ENCODE data around the gene PDZD2.
A peak's percentile ranks its signal among the peaks of the same experiment; 100 is the strongest.

PDZD2 gene

DNA sequence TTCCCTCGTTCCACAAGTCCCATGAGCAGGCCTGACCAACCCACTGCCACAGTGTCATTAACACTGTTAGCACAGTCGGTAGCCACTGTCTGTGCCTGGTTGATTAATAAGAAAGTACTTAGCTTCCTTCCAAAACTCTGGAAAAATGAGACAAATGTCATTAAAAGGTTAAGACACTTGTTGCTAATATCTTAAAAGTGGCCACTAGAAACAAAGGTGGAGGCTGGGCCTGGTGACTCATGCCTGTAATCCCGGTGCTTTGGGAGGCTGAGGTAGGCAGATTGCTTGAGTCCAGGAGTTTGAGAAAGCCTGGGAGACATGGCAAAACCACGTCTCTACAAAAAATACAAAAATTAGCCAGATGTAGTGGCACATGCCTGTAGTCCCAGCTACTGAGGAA lies 194.0 kb downstream of the PDZD2 start:
- DNase-seq, result no peak

DNA sequence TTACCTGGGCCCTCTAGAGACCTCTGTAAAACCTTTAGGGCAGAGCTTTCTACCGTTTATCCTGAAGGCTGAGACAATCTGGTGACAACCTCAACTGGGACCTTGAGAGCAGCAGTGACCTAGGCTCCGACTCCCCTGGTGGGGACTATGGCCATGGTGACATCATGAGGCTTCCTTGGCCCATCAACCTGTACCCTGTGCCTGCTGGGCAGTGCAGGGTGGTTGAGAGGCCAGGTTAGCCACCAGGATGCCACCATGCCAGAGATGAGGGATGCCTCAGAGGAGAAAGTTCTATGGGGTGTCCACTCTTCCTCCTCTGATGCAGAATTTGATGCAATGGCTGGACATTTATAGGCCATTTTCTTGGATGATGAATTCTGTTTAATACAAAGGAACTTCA lies 194.8 kb downstream of the PDZD2 start:
- DNase-seq, result no peak

DNA sequence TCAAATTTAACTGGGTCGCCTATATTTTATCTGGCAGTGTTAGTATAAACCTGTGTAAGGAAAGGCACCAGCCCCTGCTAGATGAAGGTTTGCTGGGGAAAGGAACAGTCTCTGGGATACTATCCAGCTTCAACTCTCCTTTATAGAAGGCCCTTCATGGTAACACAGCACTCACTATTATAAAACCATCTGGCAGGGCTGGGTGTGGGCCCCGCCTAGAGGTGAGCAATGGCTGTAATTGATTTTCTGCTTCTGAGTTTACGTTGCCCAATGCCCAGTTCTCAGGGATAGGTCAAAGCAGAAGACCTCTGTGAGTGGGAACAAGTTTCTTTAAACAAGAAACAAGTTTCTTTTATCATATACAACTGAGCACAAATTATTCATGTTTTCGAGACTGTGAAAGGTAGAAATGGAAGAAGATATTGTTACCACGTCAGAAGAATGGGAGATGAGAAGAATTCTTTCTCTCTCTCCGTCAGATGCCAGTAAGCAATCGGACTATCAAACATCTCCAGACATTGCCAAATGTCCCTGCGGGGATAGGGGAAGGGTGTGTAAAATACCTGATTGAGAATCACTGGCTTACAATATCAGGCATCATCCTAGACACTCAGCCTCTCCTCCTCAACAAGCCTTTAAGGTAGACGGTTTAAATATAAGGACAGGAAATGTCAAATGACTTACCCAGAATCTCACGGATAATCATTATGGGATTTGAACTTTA lies 205.9 kb downstream of the PDZD2 start:
- no peak for DNase-seq

DNA sequence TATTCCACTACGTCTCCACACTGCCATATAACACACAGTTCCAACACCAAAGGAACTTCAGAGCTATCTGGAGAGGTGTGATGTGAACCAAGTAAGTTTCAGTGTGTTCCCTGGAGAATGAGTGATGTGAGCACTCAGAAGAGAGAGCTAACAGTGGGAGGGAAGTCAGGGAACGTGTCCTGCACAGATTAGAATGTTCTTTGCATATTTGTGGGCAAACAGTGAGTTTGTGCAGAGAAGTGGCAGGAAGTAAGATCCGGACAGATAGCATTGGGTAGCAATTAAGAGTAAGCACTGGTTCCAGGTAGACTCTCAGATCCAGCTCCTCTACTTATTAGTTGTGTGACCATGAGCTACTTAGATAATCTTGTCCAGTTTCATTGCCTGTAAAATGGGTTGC lies 206.4 kb downstream of the PDZD2 start:
- DNase-seq, result no peak

DNA sequence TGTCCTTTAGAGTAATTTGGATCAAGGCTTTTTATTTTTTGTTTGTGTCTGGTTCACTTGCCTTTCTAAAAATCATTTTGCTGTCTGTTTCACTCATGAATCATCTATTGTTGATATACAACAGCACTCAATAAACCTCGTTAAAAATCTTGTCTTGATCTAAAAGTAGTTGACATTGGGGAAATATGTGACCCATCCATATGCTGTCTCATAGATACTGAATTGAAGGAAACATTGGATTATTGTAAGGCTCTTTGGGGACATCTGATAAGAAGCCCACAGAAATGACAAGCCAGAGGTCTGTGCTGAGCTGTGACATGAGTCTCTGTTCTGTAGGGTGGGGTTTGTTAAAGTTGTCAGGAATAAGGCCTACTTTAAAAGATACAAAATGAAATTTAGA lies 208.0 kb downstream of the PDZD2 start:
- DNase-seq, result no peak

DNA sequence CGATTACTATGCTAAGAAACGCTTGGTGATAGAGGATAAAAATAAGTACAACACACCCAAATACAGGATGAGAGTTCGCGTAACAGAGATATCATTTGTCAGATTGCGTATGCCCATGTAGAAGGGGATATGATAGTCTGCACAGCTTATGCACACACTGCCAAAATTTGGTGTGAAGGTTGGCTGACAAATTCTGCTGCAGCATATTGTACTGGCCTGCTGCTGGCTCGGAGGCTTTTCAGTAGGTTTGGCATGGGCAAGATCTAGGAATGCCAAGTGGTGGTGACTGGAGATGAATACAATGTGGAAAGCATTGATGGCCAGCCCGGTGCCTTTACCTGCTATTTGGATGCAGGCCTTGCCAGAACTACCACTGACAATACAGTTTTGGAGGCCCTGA lies 208.4 kb downstream of the PDZD2 start:
- no peak for DNase-seq

DNA sequence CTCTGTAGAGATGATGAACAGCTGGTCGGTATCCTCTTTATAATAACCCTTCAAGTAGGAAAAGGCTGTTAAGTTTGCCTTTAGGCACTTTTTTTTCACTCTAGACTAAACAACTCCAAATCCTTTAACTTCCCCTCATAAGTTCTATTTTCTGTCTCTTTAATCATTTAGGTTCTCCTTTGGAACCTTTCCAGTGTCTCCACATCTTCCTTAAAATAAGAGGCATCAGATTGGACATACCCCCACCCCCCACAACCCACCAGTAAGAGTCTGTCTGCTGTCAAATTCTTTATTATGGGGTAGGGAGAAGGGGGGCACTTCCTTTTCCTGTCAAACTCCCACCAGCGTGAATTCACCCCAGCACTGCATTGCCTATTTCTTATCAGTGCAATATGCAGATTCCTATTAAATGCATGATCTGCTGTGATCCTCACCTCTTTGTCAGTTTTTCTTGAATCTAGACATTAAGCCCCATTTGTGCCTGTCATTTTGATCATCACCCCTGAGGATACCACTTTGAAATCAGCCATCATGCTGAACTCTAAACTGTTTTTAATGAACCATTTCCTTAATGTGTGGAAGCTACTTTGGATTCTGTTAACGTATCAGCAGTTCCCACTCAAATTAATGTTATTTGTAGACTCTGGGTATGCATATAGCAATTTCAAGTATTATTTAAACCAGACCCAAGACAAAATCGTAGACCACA lies 212.2 kb downstream of the PDZD2 start:
- no peak for DNase-seq

DNA sequence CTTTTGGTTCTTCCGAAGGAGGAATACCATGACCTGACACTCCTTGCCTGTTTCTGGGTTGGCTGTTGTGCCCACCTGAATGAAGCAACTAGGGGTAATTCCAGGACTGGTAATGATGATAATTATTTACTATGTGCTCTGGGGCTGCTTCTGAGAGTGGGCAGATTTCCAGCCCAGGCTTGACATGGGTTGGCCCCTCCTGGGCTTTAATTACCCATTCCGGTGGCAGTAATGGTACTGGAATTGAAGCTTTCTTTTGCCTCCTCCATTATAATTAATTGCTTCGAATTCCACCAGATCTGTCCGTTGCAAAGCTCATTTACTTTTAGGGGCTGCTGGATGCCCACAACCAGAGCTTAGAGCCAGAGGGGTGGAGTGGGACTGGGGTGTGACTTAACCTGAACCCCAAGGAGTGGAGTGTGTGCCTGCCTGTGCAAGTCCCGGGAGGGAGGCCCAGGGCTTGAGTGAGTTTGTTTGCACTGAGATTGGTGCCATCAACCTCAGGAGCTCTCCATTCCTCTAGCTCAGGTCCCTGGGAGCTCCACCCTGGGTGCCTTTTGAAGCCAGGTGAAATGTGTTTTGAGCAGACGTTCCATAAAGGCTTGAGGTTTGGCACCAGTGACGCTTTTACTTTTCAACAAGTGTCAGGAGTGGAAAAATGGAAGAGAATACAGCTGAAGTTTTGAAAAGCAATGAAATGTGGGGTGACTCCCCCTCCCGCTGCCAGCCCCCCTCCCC lies 214.6 kb downstream of the PDZD2 start:
- peak; percentile 12 for DNase-seq

DNA sequence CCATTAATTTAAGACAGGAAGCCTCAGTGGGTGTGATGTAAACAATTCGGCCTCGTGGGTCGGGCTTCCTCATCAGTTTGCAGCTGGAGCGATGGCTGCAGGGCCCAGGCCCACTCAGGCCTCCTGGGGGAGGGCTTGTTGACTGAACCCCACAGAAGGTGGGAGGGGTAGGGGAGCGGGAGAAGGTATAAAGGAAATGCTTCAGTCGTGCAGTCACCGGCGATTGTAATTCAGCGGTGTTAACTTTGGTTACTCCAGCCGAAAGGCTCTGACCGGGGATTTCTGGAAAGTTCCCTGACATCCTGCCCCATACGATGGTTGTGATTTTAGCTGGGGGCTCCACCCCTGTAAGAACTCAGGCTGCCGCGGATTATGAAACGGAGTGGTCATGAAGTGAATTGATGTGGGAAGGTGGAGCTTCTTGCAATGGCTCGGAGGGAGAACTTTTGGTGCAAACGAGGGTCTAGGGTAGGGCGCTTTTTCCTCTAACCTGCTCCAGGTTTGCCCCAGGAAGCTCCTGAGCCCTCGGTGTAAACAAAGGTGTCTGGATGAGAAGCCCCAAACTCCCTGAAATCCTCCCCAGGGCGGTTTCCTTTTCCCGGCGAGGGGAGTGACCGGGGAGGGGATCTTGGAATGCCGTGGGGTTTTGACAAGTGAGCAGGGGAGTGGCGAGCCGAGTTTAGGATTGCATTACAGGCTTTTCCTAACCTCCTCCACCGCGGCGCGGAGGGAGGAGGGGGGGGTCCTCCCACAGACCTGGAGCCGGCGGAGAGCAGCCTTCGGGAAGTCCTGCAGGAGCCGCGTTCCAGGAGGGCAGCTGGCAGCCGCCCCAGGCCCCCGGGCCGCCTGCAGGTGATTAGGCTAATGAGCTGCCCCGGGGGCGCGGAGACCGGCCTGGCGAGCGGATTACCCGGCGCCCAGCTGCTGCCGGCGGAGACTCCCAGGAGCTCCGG lies 215.5 kb downstream of the PDZD2 start:
- peak; percentile 28 for DNase-seq

DNA sequence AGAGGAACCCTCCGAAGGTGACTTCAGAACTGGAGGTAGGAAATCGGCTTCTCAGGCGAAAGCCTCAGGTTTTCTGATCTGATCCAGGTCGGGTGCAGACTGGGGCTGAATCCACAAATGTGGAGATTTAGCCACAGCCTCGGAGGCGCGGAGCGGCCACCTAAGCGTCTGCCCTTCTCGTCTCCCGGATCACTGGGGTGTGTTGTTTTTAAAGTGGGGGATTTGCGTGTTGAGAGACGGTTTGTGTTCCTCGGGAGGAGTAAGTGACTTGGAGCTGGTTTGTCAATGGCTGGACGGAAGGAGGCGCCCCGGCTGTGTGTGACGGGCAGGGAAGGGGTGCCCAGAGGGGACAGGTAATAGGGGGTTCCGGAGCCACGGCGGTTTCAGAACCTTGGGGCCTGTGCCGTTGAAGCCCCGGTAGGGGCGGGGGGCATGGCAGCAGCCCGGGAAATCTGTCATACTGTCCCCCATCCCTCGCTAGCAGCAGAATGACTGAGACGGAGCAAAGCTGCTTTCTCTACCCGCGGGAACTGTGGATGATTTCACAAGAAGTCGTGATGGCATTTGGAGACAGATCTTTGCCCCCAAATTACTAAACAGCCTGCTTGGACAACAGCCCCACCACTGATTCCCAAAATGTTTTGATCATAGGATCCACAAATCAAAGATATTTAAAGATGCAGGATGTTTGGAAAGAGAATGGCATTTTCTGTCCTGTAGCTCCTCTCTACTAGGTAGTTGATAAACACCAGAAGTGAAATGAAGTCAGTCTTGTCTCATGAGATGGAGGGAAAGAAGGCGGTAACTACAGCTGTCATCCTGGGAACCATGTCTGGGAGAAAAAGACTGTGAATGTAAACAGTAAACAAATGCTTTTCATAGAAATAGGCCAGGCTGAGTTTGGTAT lies 216.5 kb downstream of the PDZD2 start:
- DNase-seq, result no peak

DNA sequence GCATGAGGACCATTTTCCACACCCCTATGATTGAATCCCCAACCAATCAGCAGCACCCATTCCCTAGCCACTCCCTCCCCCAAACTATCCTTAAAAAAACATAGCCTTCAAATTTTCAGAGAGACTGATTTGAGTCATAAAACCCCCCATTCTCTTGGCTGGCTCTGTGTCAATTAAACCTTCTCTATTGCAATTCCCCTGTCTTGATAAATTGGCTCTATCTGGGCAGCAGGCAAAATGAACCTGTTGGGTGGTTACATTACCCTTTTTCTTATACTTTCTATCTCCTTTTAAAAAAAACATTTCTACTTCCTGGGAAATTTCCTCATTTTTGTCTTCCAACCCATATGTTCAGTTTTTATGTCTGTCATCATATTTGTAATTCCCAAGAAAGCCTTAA lies 220.2 kb downstream of the PDZD2 start:
- no peak for DNase-seq

DNA sequence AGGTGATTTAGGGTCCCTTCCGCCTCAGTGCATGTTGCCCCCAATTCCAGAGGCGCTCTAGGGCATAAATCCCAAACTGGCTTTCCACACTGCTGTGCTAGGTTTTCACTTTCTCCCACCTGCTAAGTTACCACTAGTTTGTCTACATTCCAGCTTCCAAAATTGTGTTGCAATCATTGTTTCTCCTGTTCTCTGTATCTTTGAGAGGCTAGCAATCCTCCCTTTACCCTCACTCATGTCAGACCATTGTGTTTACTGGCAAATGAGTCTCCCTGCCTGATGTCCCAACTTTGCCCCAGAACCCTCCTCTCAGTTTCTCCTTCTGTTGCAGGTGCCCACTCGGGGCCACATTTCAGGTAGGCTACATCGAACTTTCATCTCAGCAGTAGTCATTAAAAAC lies 221.3 kb downstream of the PDZD2 start:
- DNase-seq, result no peak

DNA sequence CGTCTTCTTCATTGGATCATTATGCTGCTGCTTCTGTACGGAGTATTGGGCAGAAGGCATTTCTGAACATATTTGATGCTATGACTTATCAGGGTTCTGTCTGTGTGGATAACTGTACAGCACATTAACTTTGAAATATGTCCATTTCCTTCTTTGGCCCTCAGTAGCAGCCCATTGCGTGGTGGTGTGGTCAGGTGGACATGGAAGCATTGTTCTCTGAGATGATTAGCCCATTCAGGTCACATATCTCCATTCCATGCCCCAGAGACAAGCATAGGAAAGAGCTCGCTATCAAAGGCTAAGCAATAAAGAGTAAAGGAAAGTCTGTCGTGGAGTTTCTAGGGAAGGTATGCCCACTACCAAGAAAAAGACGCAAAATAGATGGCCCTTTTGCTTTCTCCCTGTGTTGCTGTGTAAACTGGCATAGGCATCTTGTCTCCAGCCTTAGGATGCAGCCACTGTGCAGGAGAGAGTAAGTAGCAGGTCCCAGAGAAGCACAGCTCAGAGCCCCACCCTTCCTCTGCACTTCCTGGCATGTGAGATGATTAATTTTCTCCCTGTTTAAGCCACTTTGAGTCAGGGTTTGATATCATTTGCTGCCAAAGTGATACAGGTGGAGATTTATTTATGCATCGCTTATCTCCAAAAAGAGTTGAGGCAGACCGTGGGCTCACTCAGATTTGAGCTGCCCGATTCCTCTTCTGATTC lies 221.9 kb downstream of the PDZD2 start:
- DNase-seq, result no peak

DNA sequence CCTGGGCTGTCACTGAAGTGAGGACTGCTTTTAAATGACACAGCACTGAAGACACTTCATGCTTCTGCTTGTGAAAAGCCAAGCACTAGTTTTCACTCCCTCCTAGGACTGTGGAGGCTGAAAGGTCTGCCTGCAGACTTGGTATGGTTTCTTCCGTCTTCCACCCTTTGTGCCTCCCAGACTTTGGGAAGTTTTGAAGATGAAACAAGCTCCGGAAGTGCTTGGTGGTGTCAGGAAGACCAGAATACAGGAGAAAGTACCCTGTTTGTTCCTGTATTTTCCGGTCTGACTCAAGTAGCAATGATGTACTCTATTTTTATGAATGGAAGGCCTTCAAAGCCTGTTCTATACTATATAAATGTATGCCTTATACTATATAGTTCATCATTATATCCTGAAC lies 222.7 kb downstream of the PDZD2 start:
- DNase-seq, result no peak

DNA sequence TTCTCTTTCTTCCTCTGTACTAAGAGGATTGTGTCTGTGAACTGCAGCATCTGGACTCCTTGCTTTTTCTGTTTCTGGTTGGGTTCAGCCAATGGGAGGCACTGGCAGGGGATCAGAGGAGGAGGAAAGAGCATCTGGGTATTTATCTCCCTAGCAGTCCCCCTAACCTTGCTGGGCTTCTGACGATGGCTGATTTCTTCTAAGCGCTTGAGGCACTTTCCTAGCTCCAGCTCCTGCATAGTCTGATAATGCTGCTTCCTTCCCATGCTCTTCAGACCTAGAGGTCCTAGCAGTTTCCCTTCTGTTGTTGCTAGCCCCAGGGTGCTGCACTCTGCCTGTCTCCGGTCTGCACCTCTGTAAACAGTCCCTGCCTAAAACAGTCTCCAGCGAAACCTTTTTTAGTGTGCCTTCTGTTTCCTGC lies 225.1 kb downstream of the PDZD2 start:
- DNase-seq, result no peak

DNA sequence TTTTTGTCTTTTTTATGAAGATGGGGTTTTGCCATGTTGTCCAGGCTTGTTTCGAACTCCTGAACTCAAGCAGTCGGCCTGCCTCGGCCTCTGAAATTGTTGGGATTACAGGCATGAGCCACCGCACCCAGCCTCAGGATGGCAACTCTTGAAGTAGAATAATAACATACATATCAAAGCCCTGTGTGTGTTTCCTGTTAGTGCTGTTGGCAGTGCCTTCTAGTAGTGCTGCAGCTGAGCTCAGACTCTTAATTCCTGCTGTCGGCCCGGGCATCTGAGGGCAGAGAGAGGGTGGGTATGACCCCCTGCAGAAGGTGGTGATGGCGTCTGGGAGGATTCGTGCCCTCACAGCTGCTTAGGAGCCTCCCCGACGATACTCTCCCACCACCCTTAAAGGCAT lies 227.2 kb downstream of the PDZD2 start:
- DNase-seq, result no peak

DNA sequence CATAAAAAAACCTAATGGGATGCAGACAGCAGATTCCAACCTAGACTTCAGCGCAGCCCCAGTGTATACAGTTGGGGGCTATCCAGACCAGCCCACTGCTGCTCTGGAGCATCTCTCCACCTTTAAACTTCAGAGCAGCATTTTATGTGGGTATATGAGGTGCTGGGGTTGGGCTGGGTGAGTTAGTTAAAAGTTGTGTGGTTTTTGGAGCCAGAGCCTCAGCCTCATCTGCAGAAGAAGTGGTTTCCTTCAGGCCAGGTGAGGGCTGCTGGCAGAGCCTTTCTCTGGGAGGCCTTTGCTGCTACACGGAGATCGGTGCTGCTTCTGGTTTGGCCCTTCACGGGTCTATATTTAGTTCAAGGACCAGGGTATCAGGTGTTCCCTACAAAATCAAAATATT lies 228.3 kb downstream of the PDZD2 start:
- no peak for DNase-seq

DNA sequence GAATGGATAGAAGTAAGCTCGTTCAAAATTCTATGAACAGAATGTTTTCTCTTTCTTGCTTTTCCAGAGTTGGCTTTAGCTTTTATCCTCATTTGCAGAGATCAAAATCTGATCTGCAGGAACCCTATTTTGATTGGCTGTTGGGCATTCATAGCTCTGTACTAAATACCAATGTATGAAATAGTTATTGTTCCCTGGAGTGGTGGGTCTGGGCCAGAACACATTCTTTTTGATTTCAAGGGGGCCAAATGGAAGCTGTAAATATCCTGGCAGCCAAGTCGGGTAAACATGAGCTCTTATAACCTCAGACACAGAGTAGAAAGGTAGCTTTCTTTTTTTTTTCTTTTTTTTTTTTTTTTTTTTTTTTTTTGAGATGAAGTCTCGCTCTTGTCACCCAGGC lies 241.5 kb downstream of the PDZD2 start:
- no peak for DNase-seq

DNA sequence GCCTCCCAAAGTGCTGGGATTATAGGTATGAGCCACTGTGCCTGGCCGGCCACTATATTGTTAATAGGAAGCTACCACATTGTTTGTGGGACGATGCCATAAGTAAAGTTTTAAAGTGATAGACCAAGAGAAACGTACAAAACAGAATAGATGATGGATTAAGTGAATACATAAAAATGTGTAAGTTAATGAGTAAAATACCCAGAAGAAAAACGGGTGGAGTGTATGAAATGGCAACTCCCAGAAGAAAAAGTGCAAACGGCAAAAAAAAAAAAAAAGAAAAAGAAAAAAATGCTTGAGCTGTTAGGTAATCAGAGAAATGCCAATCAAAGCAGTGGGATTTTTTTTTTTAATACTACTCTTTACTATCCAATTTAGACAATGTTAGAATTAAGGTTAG lies 246.0 kb downstream of the PDZD2 start:
- no peak for DNase-seq

DNA sequence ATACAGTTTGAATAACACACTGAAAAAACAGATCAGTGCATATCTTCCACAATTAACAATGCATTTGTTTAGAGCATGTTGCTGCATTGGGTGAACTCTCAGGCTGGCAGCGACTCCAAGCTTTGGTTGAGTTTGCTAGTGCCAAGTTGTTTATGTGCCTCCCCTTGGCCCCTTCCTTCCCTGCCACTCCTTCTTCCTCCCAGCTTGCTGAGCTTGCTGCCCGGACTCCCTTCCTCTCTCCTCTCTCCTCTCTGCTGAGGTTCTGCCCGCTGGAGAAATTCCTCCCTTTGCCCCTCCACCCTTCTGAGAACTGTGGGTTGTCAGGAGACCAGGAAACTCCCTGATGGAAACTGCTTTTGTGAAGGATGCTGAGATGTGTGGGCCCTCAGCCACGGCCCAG lies 247.3 kb downstream of the PDZD2 start:
- no peak for DNase-seq

DNA sequence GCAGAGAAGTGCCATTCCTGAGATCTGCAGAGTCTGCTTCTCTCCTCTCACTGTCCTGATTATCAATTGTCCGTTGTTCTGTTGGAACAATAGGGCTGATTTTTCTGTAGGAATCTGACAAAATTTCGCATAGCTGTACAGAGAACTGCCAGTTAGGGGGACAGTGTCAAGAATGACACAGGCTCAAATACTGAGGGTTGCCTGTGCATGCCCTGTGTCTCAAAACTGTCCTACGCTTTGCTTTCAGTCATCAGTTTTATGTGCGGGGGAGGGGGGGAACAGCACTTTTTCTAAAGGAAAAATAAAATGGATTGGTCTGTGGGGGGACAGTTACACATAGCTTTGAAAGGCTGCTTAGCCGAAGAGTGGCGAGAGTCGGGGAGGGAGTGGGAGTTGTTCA lies 248.6 kb downstream of the PDZD2 start:
- DNase-seq, result no peak
